A673 (cell line): Measurements from ENCODE around the gene RHOD. TPM values are rescaled to one million over a fixed set of nuclear protein-coding genes. Genes with fewer than 3 reads are reported as not detected.

Experiments
- BruUV-seq: library from RNA; stranded (reverse); fragments of 400-500 nt; replicated peaks from 2 replicates; lab custom pipeline; 2021; lab: Mats Ljungman, UMichigan
- CTCF ChIA-PET: fragments of 300-600 bp; sonication (Branson Sonifier 250); formaldehyde crosslinking; loops from one replicate; lab custom pipeline; 2022; ENCODE audit warnings: antibody characterized with exemption; lab: Charles Lee
- POLR2A ChIA-PET: fragments of 300-600 bp; sonication (Branson Sonifier 250); formaldehyde crosslinking; loops from one replicate; lab custom pipeline; 2022; ENCODE audit warnings: antibody characterized with exemption; ENCODE audit not compliant: low non-redundant PET; lab: Charles Lee
- DNase-seq: peaks from one replicate; pipeline ENCODE4 v3.0.0-alpha.2; 2015; ENCODE audit warnings: low spot score
- H3K27ac ChIP-seq: fragments of 200-600 bp; sonication (generic); 2 replicates; pipeline ENCODE4 v1.5.1; 2016; ENCODE audit warnings: mixed run types, low read depth, mild to moderate bottlenecking, mixed read lengths, antibody characterized with exemption, low read length; ENCODE audit not compliant: poor library complexity, severe bottlenecking
- H3K27me3 ChIP-seq: fragments of 200-600 bp; sonication (generic); replicated peaks from 2 replicates; pipeline ENCODE4 v1.6.1; 2017; ENCODE audit warnings: mixed run types, low read depth, mild to moderate bottlenecking, mixed read lengths, antibody characterized with exemption, low read length; ENCODE audit not compliant: insufficient read depth, poor library complexity
- H3K36me3 ChIP-seq: fragments of 200-600 bp; sonication (generic); 2 replicates; pipeline ENCODE4 v1.6.1; 2016; ENCODE audit warnings: mixed run types, mild to moderate bottlenecking, mixed read lengths, antibody characterized with exemption, low read length; ENCODE audit not compliant: insufficient read depth, poor library complexity, severe bottlenecking
- H3K4me1 ChIP-seq: fragments of 200-600 bp; sonication (generic); 2 replicates; pipeline ENCODE4 v1.6.1; 2017; ENCODE audit warnings: mixed run types, mild to moderate bottlenecking, mixed read lengths, antibody characterized with exemption, low read length; ENCODE audit not compliant: insufficient read depth, poor library complexity, severe bottlenecking
- H3K4me3 ChIP-seq: fragments of 200-600 bp; sonication (generic); 2 replicates; pipeline ENCODE4 v1.5.1; 2016; ENCODE audit warnings: low read depth, mixed run types, mild to moderate bottlenecking, mixed read lengths, low read length; ENCODE audit not compliant: poor library complexity, severe bottlenecking
- H3K9me3 ChIP-seq: fragments of 200-600 bp; sonication (generic); 2 replicates; pipeline ENCODE4 v1.6.1; 2016; ENCODE audit warnings: mixed run types, low read depth, mild to moderate bottlenecking, mixed read lengths, antibody characterized with exemption, low read length; ENCODE audit not compliant: poor library complexity, severe bottlenecking
- CTCF ChIP-seq: fragments of 300-800, 200-600 bp; sonication (generic); conservative IDR thresholded peaks from 2 replicates; pipeline ENCODE4 v1.5.1; 2017; ENCODE audit warnings: low read depth, mild to moderate bottlenecking, antibody characterized with exemption, low read length, moderate library complexity, mixed read lengths
- EZH2 ChIP-seq: fragments of 200-600 bp; sonication (generic); IDR thresholded peaks from 2 replicates; pipeline ENCODE4 v1.6.1; 2017; ENCODE audit warnings: borderline replicate concordance, low read depth, mild to moderate bottlenecking, mixed read lengths, antibody characterized with exemption, low read length; ENCODE audit not compliant: poor library complexity, severe bottlenecking
- intact Hi-C: fragments of 100-400 bp; cut with micrococcal nuclease; formaldehyde crosslinking; loops from one replicate; pipeline ENCODE4 v1.10.0; 2022; ENCODE audit not compliant: unreplicated experiment
- total RNA-seq: library from RNA; stranded (reverse); gene quantifications from 2 replicates; pipeline ENCODE4 v1.2.3, GENCODE V29; 2021

RHOD gene
- total RNA-seq, 1 experiment from 2014 or later = 0.88 TPM

DNA sequence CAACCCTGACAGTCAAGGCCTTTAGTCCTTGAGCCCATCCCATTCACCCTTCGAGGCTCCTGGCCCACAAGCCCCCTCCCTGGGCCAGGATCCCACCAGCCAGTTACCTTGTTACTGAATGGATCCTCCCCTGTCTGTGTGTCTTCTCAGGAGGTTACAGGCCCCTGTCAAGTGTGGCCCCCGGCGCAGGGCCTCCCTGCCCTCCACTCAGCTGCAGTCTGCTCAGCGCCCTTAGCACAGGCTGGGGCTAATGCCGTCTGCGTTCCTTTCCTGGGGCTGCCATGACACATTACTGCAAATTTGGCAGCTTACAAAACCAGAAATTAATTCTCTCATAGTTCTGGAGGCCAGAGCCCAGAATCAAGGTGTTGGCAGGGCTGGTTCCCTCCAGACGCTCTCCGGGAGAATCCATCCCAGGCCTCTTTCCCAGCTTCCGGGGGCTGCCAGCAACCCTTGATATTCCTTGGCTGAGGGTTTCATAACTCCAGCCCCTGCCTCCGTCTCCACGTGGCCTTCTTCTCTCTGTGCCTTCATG is 43.1 kb upstream of the RHOD start:
- TF ChIP-seq EZH2 (no peak), CTCF (no peak)
- intact Hi-C loops = no loop called here
- no TSS peak for BruUV-seq
- DNase-seq = no peak
- H3K9me3 ChIP-seq = no peaks in the 10 kb centered on the region
- H3K4me1 ChIP-seq = peaks cover 3% of the 10 kb centered on the region
- no peaks in the 10 kb centered on the region for H3K27me3 ChIP-seq
- ChIA-PET POLR2A (no interaction called here), CTCF (interaction anchor here (0.5 kb wide), 1 partner anchor 303 kb away, joined by 4 read pairs; no protein-coding TSS in a partner anchor)
- no peak overlapping the region for H3K27ac ChIP-seq
- no peak overlapping the region for H3K4me3 ChIP-seq
- no peaks in the 10 kb centered on the region for H3K36me3 ChIP-seq

DNA sequence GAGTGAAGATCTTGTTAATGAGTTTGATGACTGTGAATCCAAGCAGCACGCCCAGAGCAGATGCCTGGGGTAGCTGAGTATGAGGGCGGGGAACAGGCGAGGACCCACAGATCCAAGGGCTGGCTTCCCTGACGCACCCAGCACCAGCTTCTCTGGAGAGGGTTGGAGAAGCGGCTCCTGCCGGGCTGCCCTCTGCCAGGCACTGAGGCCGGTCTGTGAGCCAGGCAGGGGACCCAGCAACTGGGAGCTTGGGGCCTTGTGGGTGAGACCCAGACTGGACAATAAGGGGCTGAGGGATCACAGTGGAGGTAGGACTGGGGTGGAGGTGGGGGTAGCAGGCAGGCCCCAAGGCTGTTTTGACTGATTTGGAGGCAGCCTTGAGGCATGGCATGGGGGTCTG is 42.3 kb upstream of the RHOD start:
- no TSS peak for BruUV-seq
- POLR2A ChIA-PET = no interaction called here
- no peak for DNase-seq
- Histone ChIP-seq H3K9me3 (no peaks in the 10 kb centered on the region), H3K27ac (no peak overlapping the region), H3K4me1 (peaks cover 3% of the 10 kb centered on the region), H3K27me3 (no peaks in the 10 kb centered on the region), H3K4me3 (no peak overlapping the region), H3K36me3 (no peaks in the 10 kb centered on the region)
- intact Hi-C loops = no loop called here
- TF ChIP-seq CTCF (no peak), EZH2 (no peak)
- CTCF ChIA-PET = no interaction called here

GRCh38 chr11:67015048-67015447 is 41.6 kb upstream of the RHOD start:
- H3K9me3 ChIP-seq = no peaks in the 10 kb centered on the region
- TF ChIP-seq CTCF (no peak), EZH2 (no peak)
- H3K4me1 ChIP-seq = peaks cover 3% of the 10 kb centered on the region
- CTCF ChIA-PET = no interaction called here
- no peaks in the 10 kb centered on the region for H3K36me3 ChIP-seq
- DNase-seq = no peak
- BruUV-seq = no TSS peak
- intact Hi-C loops = no loop called here
- H3K27me3 ChIP-seq = no peaks in the 10 kb centered on the region
- no peak overlapping the region for H3K27ac ChIP-seq
- POLR2A ChIA-PET = interaction anchor here (0.6 kb wide), 1 partner anchor 210 kb away, joined by 5 read pairs; no protein-coding TSS in a partner anchor
- no peak overlapping the region for H3K4me3 ChIP-seq
